Stimulated activated naive CD4-positive, alpha-beta T cell treated with Interleukin-2 at 50 U/mL for 16 hours (primary cell): ENCODE measurements around the gene RCE1.

ENCODE experiments used
- DNase-seq: peaks from one replicate; lab custom pipeline; 2025; lab: John Stamatoyannopoulos, UW

Gene RCE1

DNA sequence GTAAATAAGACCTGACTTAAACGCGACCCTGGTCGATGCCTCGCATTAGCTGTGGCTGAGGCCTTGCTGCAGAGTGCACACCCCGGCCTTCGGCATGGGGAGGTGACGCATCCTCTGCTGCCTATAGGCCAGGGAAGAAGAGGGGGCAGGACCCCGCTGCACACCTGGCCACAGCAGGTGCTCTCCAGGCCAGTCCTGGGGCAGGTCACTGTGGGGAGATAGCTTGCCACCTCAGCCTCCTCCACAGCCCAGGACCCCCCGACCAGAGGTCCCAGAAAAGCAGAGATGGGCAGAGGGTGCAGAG is 26.3 kb downstream of the RCE1 start:
- no peak for DNase-seq

GRCh38 chr11:66870131-66870530 is 26.9 kb downstream of the RCE1 start:
- no peak for DNase-seq

GRCh38 chr11:66870616-66871520 is 27.6 kb downstream of the RCE1 start:
- DNase-seq = no peak

- no peak for DNase-seq
These were observed 28.3 kb downstream of the RCE1 start for GRCh38 chr11:66871521-66871901.

GRCh38 chr11:66874232-66874631 is 31.0 kb downstream of the RCE1 start:
- no peak for DNase-seq

DNA sequence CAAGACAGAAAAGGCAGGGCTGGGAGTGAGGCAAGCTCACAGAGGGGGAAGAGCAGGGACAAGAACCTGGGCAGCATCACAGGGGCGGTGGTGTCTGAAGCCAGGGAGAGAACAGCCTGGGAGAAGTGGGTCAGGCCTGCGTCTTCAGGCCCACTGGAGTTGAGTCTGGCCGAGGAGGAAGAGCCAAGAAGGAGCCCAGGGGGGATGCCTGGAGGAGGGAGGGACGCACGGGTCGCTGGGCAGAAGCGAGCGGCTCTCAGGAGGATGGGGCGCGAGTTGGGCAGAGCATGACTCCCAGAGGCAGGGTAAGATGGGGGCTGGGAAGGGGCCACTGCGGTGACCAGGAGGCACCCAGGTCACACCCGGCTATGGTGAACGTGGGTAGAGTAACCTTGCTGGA is 32.1 kb downstream of the RCE1 start:
- no peak for DNase-seq

GRCh38 chr11:66877588-66878385 is 34.5 kb downstream of the RCE1 start:
- no peak for DNase-seq

GRCh38 chr11:66878474-66878873 is 35.2 kb downstream of the RCE1 start:
- DNase-seq = no peak

DNA sequence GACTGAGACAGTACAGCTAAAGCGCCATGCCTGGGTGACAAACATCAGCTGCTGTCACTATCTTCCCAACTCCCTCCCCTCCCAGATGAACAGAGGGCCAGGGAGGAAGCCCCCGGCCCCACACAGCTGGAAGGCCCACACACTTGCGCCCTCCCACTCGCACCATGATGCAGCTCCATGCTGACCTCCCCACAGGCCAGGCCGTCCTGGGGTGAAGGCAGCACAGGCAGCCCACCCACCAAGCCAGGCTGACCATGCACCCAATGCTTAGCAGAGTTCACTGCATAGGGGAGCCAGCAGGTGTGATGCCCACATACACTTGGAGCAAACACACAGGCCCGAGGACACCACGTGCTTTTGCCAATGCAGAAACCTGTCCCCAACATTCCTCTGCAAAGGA is 35.8 kb downstream of the RCE1 start:
- DNase-seq = no peak

GRCh38 chr11:66879583-66879982 is 36.3 kb downstream of the RCE1 start:
- no peak for DNase-seq

DNA sequence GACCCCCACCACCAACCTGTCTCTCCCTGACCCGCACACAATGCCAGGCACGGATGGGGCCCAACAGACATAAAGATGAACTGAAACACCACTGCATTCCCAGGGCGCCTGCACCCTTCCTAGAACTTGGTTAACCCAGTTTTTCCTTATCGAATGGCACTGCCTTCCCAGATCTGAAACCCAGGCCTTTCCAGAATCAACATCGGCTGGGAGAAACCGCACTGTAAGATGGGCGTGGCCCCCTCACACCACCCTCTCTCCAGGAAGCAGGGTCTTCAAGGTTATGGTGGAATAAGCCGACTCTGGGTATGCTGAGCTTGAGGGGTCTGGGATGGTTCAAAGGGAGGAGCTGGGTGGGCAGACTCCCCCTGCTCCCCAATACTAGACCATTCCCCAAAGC is 36.8 kb downstream of the RCE1 start:
- no peak for DNase-seq

GRCh38 chr11:66880496-66881450 is 37.5 kb downstream of the RCE1 start:
- no peak for DNase-seq

DNA sequence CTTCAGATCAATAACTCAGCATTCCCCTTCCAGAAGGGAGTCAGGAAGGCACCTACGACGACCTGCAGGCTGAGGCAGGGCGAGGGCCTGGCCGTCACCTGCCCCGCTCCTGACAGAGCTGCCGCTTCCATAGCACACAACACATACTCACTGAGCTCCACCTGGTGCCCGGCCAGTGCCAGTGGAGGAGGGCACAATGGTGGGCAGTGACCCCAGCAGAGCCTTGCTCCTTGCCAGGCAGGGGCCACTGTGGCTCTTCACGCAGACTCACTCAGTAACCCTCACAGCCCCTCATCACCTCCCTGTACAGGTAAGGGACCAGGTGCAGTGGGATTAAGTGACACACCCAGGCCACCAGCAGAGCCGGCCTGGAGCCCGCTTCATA is 38.2 kb downstream of the RCE1 start:
- no peak for DNase-seq

- no peak for DNase-seq
These were observed 38.7 kb downstream of the RCE1 start for GRCh38 chr11:66881927-66882452.

- DNase-seq = no peak
These were observed 39.3 kb downstream of the RCE1 start for GRCh38 chr11:66882561-66883015.

- DNase-seq = peak; percentile 43
These were observed 40.0 kb downstream of the RCE1 start for GRCh38 chr11:66883016-66883965.

DNA sequence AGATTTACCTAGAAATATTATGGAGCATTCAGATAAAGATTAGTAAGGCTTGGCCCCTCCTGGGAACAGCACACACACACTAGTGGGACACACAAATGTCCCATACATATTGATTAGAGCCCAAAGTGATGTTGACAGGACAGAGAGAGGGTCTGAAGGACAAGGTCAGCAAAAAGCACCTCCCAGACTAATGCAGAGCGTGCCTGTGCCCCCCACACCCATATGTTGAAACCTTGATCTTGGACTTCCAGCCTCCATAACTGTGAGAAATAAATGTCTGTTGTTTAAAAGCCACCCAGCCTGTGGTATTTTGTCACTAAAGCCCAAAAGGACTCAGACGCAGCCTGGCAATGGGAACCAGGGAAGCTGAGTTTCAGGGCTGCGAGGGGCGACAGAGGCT is 41.2 kb downstream of the RCE1 start:
- no peak for DNase-seq

- no peak for DNase-seq
These were observed 42.2 kb downstream of the RCE1 start for GRCh38 chr11:66885469-66885868.

DNA sequence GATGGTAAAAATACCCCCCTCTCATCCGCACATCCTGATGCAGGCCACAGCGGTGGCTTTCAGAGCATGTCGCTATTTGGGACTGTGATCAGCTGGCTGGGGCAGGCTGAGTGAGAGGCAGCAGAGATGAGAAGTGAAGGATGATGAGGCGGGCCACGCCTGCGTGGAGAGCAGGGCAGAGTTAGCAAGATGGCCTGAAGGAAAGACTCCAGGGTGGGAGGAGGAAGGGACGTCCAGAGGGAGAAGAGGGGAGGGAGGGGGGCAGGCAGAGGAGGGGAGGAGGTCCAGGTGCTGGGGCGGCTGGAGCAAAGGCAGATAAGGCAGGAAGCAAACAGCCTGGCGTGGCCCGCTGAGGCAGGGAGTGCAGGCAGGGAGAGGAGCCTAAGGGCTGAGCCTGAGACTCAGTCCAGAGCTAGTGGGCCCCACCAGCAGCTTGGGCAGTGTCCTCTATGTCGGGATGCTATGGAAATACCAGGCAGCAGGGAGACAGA is 42.8 kb downstream of the RCE1 start:
- no peak for DNase-seq

- DNase-seq = no peak
These were observed 43.5 kb downstream of the RCE1 start for GRCh38 chr11:66886671-66887221.
